ENCODE data around the gene RNF26. TPM values are rescaled to one million over a fixed set of nuclear protein-coding genes. Genes with fewer than 3 reads are reported as not detected.

Gene RNF26
- total RNA-seq, 1 donor from 2014 or later = 30.2 TPM

GRCh38 chr11:119371778-119372182, 37.5 kb downstream of the RNF26 start:
- Mint-ChIP-seq H3K9me3 (ENCODE audit: unreplicated experiment) (no peaks in the 10 kb centered on the region), H3K27ac (ENCODE audit: unreplicated experiment) (no peak overlapping the region), H3K36me3 (ENCODE audit: unreplicated experiment) (no peaks in the 10 kb centered on the region), H3K27me3 (ENCODE audit: unreplicated experiment) (peaks cover 15% of the 10 kb centered on the region), H3K4me1 (ENCODE audit: unreplicated experiment) (peaks cover 14% of the 10 kb centered on the region), H3K4me3 (ENCODE audit: unreplicated experiment) (no peak overlapping the region)
- no peak for DNase-seq (ENCODE audit: extremely low spot score, unreplicated experiment)
- peak; percentile 26 for TF ChIP-seq CTCF (IDR thresholded peaks at IDR 0.05)

GRCh38 chr11:119372260-119373058, 38.1 kb downstream of the RNF26 start:
- H3K9me3 Mint-ChIP-seq (ENCODE audit: unreplicated experiment) = no peaks in the 10 kb centered on the region
- TF ChIP-seq CTCF (IDR thresholded peaks at IDR 0.05) = no peak
- peaks cover 9% of the 10 kb centered on the region for H3K27me3 Mint-ChIP-seq (ENCODE audit: unreplicated experiment)
- DNase-seq (ENCODE audit: extremely low spot score, unreplicated experiment) = no peak
- peaks cover 14% of the 10 kb centered on the region for H3K4me1 Mint-ChIP-seq (ENCODE audit: unreplicated experiment)
- no peaks in the 10 kb centered on the region for H3K36me3 Mint-ChIP-seq (ENCODE audit: unreplicated experiment)
- H3K27ac Mint-ChIP-seq (ENCODE audit: unreplicated experiment) = no peak overlapping the region
- H3K4me3 Mint-ChIP-seq (ENCODE audit: unreplicated experiment) = no peak overlapping the region

GRCh38 chr11:119373059-119373920, 39.0 kb downstream of the RNF26 start:
- H3K27me3 Mint-ChIP-seq (ENCODE audit: unreplicated experiment) = peaks cover 9% of the 10 kb centered on the region
- peaks cover 13% of the 10 kb centered on the region for H3K4me1 Mint-ChIP-seq (ENCODE audit: unreplicated experiment)
- H3K27ac Mint-ChIP-seq (ENCODE audit: unreplicated experiment) = no peak overlapping the region
- no peaks in the 10 kb centered on the region for H3K9me3 Mint-ChIP-seq (ENCODE audit: unreplicated experiment)
- no peak overlapping the region for H3K4me3 Mint-ChIP-seq (ENCODE audit: unreplicated experiment)
- TF ChIP-seq CTCF (IDR thresholded peaks at IDR 0.05) = no peak
- H3K36me3 Mint-ChIP-seq (ENCODE audit: unreplicated experiment) = no peaks in the 10 kb centered on the region
- DNase-seq (ENCODE audit: extremely low spot score, unreplicated experiment) = no peak

- H3K27ac Mint-ChIP-seq (ENCODE audit: unreplicated experiment) = no peak overlapping the region
Measured at GRCh38 chr11:119373921-119374631, 39.7 kb downstream of the RNF26 start.

More at GRCh38 chr11:119373921-119374631, 39.7 kb downstream of the RNF26 start:
- DNase-seq (ENCODE audit: extremely low spot score, unreplicated experiment) = no peak
- Mint-ChIP-seq H3K4me1 (ENCODE audit: unreplicated experiment) (peaks cover 10% of the 10 kb centered on the region), H3K36me3 (ENCODE audit: unreplicated experiment) (no peaks in the 10 kb centered on the region), H3K4me3 (ENCODE audit: unreplicated experiment) (no peak overlapping the region), H3K9me3 (ENCODE audit: unreplicated experiment) (no peaks in the 10 kb centered on the region), H3K27me3 (ENCODE audit: unreplicated experiment) (peaks cover 10% of the 10 kb centered on the region)
- TF ChIP-seq CTCF (IDR thresholded peaks at IDR 0.05) = peak; percentile 85

All from osteocyte (in vitro differentiated cells).